HepG2 (cell line): ENCODE results near the gene HPD. TPM values are rescaled to one million over a fixed set of nuclear protein-coding genes. Genes with fewer than 3 reads are reported as not detected.

Experiments
- ATAD3A ChIP-seq: sonication (generic); formaldehyde crosslinking; IDR thresholded peaks from 2 replicates; pipeline ENCODE4 v1.4.0; 2020; ENCODE audit warnings: missing genetic modification reagents
- BCLAF1 ChIP-seq: fragments of 450-650 bp; IDR thresholded peaks from 2 replicates; pipeline ENCODE4 v1.6.1; 2017; ENCODE audit warnings: mild to moderate bottlenecking
- CREB1 ChIP-seq, 2 experiments: fragments of 450-650 bp in 1 of 2; IDR thresholded peaks; 2 replicates each; pipeline ENCODE4 v1.6.1; 2016 to 2017; ENCODE audit warnings: control low read depth in 1 of 2, mild to moderate bottlenecking in 1 of 2, missing compliant biosample characterization in 1 of 2, missing genetic modification characterization in 1 of 2
- FOXK2 ChIP-seq: fragments of 450-650 bp; IDR thresholded peaks from 2 replicates; pipeline ENCODE4 v1.6.1; 2016
- HBP1 ChIP-seq: IDR thresholded peaks from 2 replicates; pipeline ENCODE4 v1.6.1; 2016; ENCODE audit warnings: low read depth, control low read depth
- HIVEP1 ChIP-seq: sonication (generic); formaldehyde crosslinking; IDR thresholded peaks from 2 replicates; pipeline ENCODE4 v1.4.0; 2020; ENCODE audit warnings: mild to moderate bottlenecking, missing genetic modification reagents
- KAT8 ChIP-seq: IDR thresholded peaks from 2 replicates; pipeline ENCODE4 v1.6.1; 2016; ENCODE audit warnings: missing genetic modification reagents, missing compliant biosample characterization
- KDM4B ChIP-seq: sonication (generic); formaldehyde crosslinking; IDR thresholded peaks from 2 replicates; pipeline ENCODE4 v1.4.0; 2020; ENCODE audit warnings: missing genetic modification reagents
- MLX ChIP-seq: IDR thresholded peaks from 2 replicates; pipeline ENCODE4 v1.6.1; 2016
- MYNN ChIP-seq: sonication (generic); formaldehyde crosslinking; IDR thresholded peaks from 2 replicates; pipeline ENCODE4 v1.4.0; 2020; ENCODE audit warnings: mild to moderate bottlenecking, low read depth, missing genetic modification reagents
- PTBP1 ChIP-seq: fragments of 200-400 bp; formaldehyde crosslinking; IDR thresholded peaks from 2 replicates; pipeline ENCODE4 v1.6.1; 2018; ENCODE audit warnings: low read length, low read depth; ENCODE audit not compliant: poor library complexity, severe bottlenecking
- RXRA ChIP-seq: sonication (generic); formaldehyde crosslinking; IDR thresholded peaks from 2 replicates; pipeline ENCODE4 v1.5.1; 2020; ENCODE audit warnings: missing genetic modification reagents
- SNAPC2 ChIP-seq: sonication (generic); formaldehyde crosslinking; IDR thresholded peaks from 2 replicates; pipeline ENCODE4 v1.8.1; 2022; ENCODE audit warnings: mild to moderate bottlenecking, missing genetic modification reagents
- TBP ChIP-seq: sonication (generic); formaldehyde crosslinking; IDR thresholded peaks from 2 replicates; pipeline ENCODE4 v1.5.0; 2020; ENCODE audit warnings: missing genetic modification reagents
- TFDP2 ChIP-seq: sonication (generic); formaldehyde crosslinking; IDR thresholded peaks from 2 replicates; pipeline ENCODE4 v1.4.0; 2020; ENCODE audit warnings: missing genetic modification reagents
- ZNF292 ChIP-seq: sonication (generic); formaldehyde crosslinking; IDR thresholded peaks from 2 replicates; pipeline ENCODE4 v1.8.1; 2022; ENCODE audit warnings: mild to moderate bottlenecking, low read depth, missing genetic modification reagents, borderline replicate concordance
- ZNF331 ChIP-seq: sonication (generic); formaldehyde crosslinking; IDR thresholded peaks from 2 replicates; pipeline ENCODE4 v1.4.0; 2020; ENCODE audit warnings: missing genetic modification reagents
- ZNF367 ChIP-seq: sonication (generic); formaldehyde crosslinking; IDR thresholded peaks from 2 replicates; pipeline ENCODE4 v1.4.0; 2020; ENCODE audit warnings: missing genetic modification reagents, borderline replicate concordance
- ZNF678 ChIP-seq: sonication (generic); formaldehyde crosslinking; IDR thresholded peaks from 2 replicates; pipeline ENCODE4 v1.4.0; 2020; ENCODE audit warnings: mild to moderate bottlenecking, missing genetic modification reagents
- ZNF704 ChIP-seq: sonication (generic); formaldehyde crosslinking; IDR thresholded peaks from 2 replicates; pipeline ENCODE4 v1.8.1; 2023; ENCODE audit warnings: mild to moderate bottlenecking, inconsistent platforms, moderate library complexity, missing genetic modification reagents, borderline replicate concordance
- polyA plus RNA-seq, 8 experiments: library from polyadenylated mRNA; depleted of rRNA in 3 of 8; stranded (reverse) in 7 of 8; unstranded in 1 of 8; fragments of >200 nt; fragmentation: Illumina TruSeq in 4 of 8; extraction: Trizol in 4 of 8; gene quantifications; 2 replicates each; pipeline versions ENCODE4 v1.2.1 to v1.2.3, GENCODE V29; 2011 to 2016; ENCODE audit warnings: low read depth in 4 of 8, missing spikeins in 1 of 8, mixed read lengths in 1 of 8; ENCODE audit not compliant: insufficient read depth in 1 of 8
- total RNA-seq, 5 experiments: library from RNA; depleted of rRNA; stranded (reverse); fragments of >200 nt; fragmentation: Illumina TruSeq; extraction: Trizol; gene quantifications; 2 replicates each; pipeline ENCODE4 v1.2.3, GENCODE V29; 2016; ENCODE audit warnings: low read depth in 1 of 5

Gene HPD
- total and polyA plus RNA-seq, 2 of the 13 experiments (the other 11 are each of a cell fraction or from before 2014, with no cell fraction given), result 120 to 195 TPM

- TF ChIP-seq KAT8 (CRISPR knock-in tag) (0 out of 2 replicates have a peak, but pooled peaks have one; percentile 0), ZNF292 (CRISPR knock-in tag) (no peak), FOXK2 (no peak), MYNN (CRISPR knock-in tag) (no peak), HBP1 (CRISPR knock-in tag) (no peak), TFDP2 (CRISPR knock-in tag) (no peak), KDM4B (CRISPR knock-in tag) (no peak), ZNF331 (CRISPR knock-in tag) (no peak), SNAPC2 (CRISPR knock-in tag) (no peak; the same call in 1 of the 2 replicates), RXRA (no peak), ZNF678 (CRISPR knock-in tag) (no peak), ATAD3A (no peak), CREB1 (IDR thresholded peaks at IDR 0.05) (no peak), CREB1 (CRISPR knock-in tag; IDR thresholded peaks at IDR 0.05) (no peak), PTBP1 (peak; percentile 26), BCLAF1 (no peak), MLX (no peak), ZNF704 (0 out of 2 replicates have a peak, but pooled peaks have one; percentile 49), HIVEP1 (no peak), TBP (CRISPR knock-in tag) (no peak), ZNF367 (CRISPR knock-in tag) (no peak)
Observed at GRCh38 chr12:121794534-121795033, 64.1 kb downstream of the HPD start (continued).
